Nasal cavity respiratory epithelium epithelial cell of viscerocranial mucosa (primary cell): Measurements from ENCODE around the gene REXO1. TPM values are rescaled to one million over a fixed set of nuclear protein-coding genes. Genes with fewer than 3 reads are reported as not detected.

Source experiments
- total RNA-seq: library from RNA; depleted of rRNA; stranded (reverse); fragments of >200 nt; gene quantifications from 2 replicates; pipeline ENCODE4 v1.2.3, GENCODE V29; 2014

REXO1 gene
- total RNA-seq: 7.5 and 20.5 TPM in 2 replicates

DNA sequence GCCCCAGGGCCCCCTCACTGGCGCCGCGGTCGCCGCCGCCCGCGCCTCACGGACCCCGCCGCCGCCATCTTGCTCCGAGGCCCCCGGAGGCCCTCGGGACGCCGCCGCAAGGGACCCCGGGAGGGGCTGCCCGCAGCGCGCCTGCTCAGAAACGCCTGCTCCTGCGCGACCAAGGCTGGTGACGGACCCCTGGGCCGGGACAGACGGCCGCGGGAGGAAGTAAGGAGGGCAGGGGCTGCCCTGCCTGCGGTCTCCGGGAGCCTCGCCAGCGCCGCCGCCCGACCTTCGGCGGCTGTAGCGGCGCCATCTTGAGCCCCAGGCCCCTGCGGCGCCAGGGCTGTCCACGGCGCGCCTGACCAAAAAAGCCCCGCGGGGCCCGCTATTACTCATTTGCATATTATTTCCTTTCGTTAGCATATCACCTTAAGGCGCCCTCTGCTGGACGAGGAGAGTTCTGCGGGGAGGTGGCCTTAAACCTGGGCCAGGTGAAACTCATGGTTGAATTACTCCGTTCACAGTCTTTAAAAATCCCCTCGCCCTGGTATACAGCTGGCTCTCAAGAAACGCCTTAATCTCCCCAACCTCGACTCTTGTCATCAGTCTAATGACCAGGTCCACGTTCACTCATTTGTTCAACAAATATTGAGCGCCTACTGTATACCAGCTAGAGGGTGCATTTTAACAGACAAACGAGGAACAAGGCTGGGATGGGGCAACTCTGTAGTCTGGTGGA, at the start of gene REXO1:
Gene REXO1, minus strand, starts transcription at position 85 of the 733 bp plus-strand sequence. CDS start 125 bp downstream, outside the sequence.

DNA sequence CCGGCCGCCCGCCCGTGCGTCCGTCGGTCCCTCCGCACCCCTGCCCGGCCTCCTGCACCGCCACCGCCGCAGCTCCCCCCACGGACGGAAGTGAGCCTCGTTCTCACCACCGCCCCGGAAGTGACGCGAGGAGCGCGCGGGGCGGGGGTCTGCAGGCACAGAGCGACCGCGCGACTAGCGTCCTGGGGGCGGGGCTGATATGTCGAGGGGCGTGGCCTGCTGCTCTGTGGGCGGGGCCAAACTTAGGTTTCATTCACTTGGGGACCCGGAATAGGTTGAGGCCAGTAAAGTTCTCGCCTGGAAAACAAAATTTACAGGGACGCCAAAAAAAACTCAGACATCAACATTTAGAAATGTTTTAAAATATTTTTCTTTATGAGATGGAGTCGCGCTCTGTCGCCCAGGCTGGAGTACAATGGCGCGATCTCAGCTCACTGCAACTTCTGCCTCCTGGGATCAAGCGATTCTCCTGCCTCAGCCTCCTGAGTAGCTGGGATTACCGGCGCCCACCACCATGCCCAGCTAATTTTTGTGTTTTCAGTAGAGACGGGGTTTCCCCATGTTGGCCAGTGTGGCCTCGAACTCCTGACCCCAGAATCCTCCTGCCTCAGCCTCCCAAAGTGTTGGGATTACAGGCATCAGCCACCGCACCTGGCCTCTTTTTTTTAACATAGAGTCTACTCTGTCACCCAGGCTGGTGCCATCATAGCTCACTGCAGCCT, 37.3 kb upstream of the REXO1 start, which contains the start of gene ABHD17A:
Gene ABHD17A, minus strand, starts transcription at position 99 of the 722 bp plus-strand sequence. CDS start 3,930 bp downstream, outside the sequence.

GRCh38 chr19:1863328-1863637, 15.0 kb upstream of the REXO1 start, which contains the start of gene KLF16:
Gene KLF16 (minus strand): TSS chr19:1863579. CDS start chr19:1863497, 82 bp downstream.

GRCh38 chr19:1811942-1812425, 36.3 kb downstream of the REXO1 start, which contains the start of gene ATP8B3:
Gene ATP8B3 (minus strand): TSS chr19:1812276. CDS start chr19:1811736, 540 bp downstream.

Other genes with a start within 250 kb of the REXO1 start
- gene UQCR11, start 243.0 kb downstream of the REXO1 start, total RNA-seq: 53.5 and 116 TPM in 2 replicates
- gene TCF3, start 195.9 kb downstream of the REXO1 start, total RNA-seq: 82.7 and 196 TPM in 2 replicates
- gene ONECUT3, start 95.0 kb downstream of the REXO1 start, total RNA-seq: under 0.01 TPM in 2 replicates
- gene ATP8B3, start 36.2 kb downstream of the REXO1 start, total RNA-seq: under 0.01 and 1.1 TPM in 2 replicates
- 10.9 and 18.9 TPM in 2 replicates for gene KLF16, start 15.1 kb upstream of the REXO1 start, total RNA-seq
- gene ABHD17A, start 37.0 kb upstream of the REXO1 start, total RNA-seq: 38.7 and 40.0 TPM in 2 replicates
- 1.4 and 3.3 TPM in 2 replicates for gene ADAT3, start 56.9 kb upstream of the REXO1 start, total RNA-seq
- gene SCAMP4, start 56.9 kb upstream of the REXO1 start, total RNA-seq: 13.0 and 48.7 TPM in 2 replicates
- gene CSNK1G2, start 92.7 kb upstream of the REXO1 start, total RNA-seq: 60.1 and 117 TPM in 2 replicates
- 16.1 and 125 TPM in 2 replicates for gene BTBD2, start 167.2 kb upstream of the REXO1 start, total RNA-seq
- gene MKNK2, start 202.8 kb upstream of the REXO1 start, total RNA-seq: 430 and 865 TPM in 2 replicates
- 19.1 and 49.2 TPM in 2 replicates for gene MOB3A, start 247.8 kb upstream of the REXO1 start, total RNA-seq
- gene IZUMO4, start 248.4 kb upstream of the REXO1 start, total RNA-seq: 1.9 and 2.4 TPM in 2 replicates